ENCODE measurements around the gene STN1.

The STN1 gene

GRCh38 chr10:103893817-103894216 is 24.2 kb downstream of the STN1 start:
- Histone ChIP-seq H3K14ac (ENCODE audit: low read length) (no peak overlapping the region), H3K36me3 (ENCODE audit: control insufficient read depth in 1 of 2, insufficient read depth in 2 of 2, low read length in 2 of 2) (peaks cover 7 to 9% of the 10 kb centered on the region in 2 experiments), H4K91ac (ENCODE audit: low read depth, low read length) (no peak overlapping the region), H3K4me1 (ENCODE audit: control insufficient read depth in 1 of 2, insufficient read depth in 2 of 2, low read length in 2 of 2) (peaks cover 0 to 4% of the 10 kb centered on the region in 2 experiments), H3K18ac (ENCODE audit: low read length) (no peak overlapping the region), H3K9me3 (ENCODE audit: insufficient read depth, low read depth, low read length) (no peaks in the 10 kb centered on the region), H3K9ac (ENCODE audit: low read length) (no peak overlapping the region), H4K12ac (ENCODE audit: low read depth, low read length) (no peak overlapping the region), H2BK5ac (ENCODE audit: low read depth, low read length, poor library complexity) (no peak overlapping the region), H2AFZ (ENCODE audit: insufficient read depth, low read length, poor library complexity) (no peak overlapping the region), H3K23ac (ENCODE audit: low read length) (no peak overlapping the region), H3K4me3 (ENCODE audit: low read depth, low read length) (no peak overlapping the region), H3K27ac (ENCODE audit: low read depth, low read length) (no peak overlapping the region), H2BK12ac (ENCODE audit: low read length) (no peak overlapping the region), H2BK120ac (ENCODE audit: insufficient read depth, low read length, poor library complexity) (no peak overlapping the region), H3K27me3 (ENCODE audit: insufficient read depth, low read length) (no peaks in the 10 kb centered on the region), H4K8ac (ENCODE audit: low read depth, low read length) (no peak overlapping the region), H3K79me2 (ENCODE audit: control insufficient read depth, insufficient read depth, low read length, poor library complexity) (no peaks in the 10 kb centered on the region), H3K79me1 (ENCODE audit: low read length) (no peaks in the 10 kb centered on the region), H3K4me2 (ENCODE audit: low read length) (no peak overlapping the region), H3K4ac (ENCODE audit: low read depth, low read length) (no peak overlapping the region), H2AK5ac (ENCODE audit: low read length) (no peak overlapping the region)
- WGBS (ENCODE audit: extremely low coverage, insufficient coverage, insufficient read length): no CpG with 5 or more reads among the region's 2 CpGs
- no peak for DNase-seq

DNA sequence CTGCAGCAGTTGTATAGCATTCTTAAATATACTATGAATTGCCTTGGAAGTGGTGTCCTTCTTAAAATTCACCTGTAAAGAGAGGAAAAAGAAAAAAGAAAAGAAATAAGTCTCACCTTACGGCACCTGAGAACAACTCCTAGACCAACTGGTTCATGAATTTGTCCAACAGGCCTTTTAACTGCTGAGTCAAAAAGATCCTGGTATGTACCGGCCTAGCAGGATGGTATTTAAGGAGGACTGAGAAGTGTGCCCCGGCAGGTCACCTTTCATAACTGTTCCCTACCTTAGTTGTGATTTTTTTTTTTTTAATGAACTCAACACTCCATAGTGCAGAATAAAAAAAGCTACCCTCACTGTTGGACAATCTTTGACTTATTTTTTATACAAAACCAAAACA is 25.8 kb downstream of the STN1 start:
- H3K4me3 ChIP-seq (ENCODE audit: low read depth, low read length): no peak overlapping the region
- no peak overlapping the region for H2BK5ac ChIP-seq (ENCODE audit: low read depth, low read length, poor library complexity)
- H4K12ac ChIP-seq (ENCODE audit: low read depth, low read length): no peak overlapping the region
- H3K9ac ChIP-seq (ENCODE audit: low read length): no peak overlapping the region
- H3K4me2 ChIP-seq (ENCODE audit: low read length): no peak overlapping the region
- H3K23ac ChIP-seq (ENCODE audit: low read length): no peak overlapping the region
- H3K36me3 ChIP-seq (ENCODE audit: control insufficient read depth in 1 of 2, insufficient read depth in 2 of 2, low read length in 2 of 2): peaks cover 3 to 8% of the 10 kb centered on the region in 2 experiments
- no peaks in the 10 kb centered on the region for H3K79me1 ChIP-seq (ENCODE audit: low read length)
- no CpG with 5 or more reads among the region's 3 CpGs for WGBS (ENCODE audit: extremely low coverage, insufficient coverage, insufficient read length)
- no peaks in the 10 kb centered on the region for H3K79me2 ChIP-seq (ENCODE audit: control insufficient read depth, insufficient read depth, low read length, poor library complexity)
- peak in 1 of 2 donors; percentile 21 for DNase-seq
- H2AK5ac ChIP-seq (ENCODE audit: low read length): no peak overlapping the region
- no peak overlapping the region for H3K14ac ChIP-seq (ENCODE audit: low read length)
- no peak overlapping the region for H3K4ac ChIP-seq (ENCODE audit: low read depth, low read length)
- no peaks in the 10 kb centered on the region for H3K27me3 ChIP-seq (ENCODE audit: insufficient read depth, low read length)
- no peak overlapping the region for H2AFZ ChIP-seq (ENCODE audit: insufficient read depth, low read length, poor library complexity)
- H4K91ac ChIP-seq (ENCODE audit: low read depth, low read length): no peak overlapping the region
- H3K18ac ChIP-seq (ENCODE audit: low read length): no peak overlapping the region
- H3K9me3 ChIP-seq (ENCODE audit: insufficient read depth, low read depth, low read length): no peaks in the 10 kb centered on the region
- no peak overlapping the region for H3K27ac ChIP-seq (ENCODE audit: low read depth, low read length)
- no peak overlapping the region for H4K8ac ChIP-seq (ENCODE audit: low read depth, low read length)
- H2BK12ac ChIP-seq (ENCODE audit: low read length): no peak overlapping the region
- peaks cover 0 to 4% of the 10 kb centered on the region in 2 experiments for H3K4me1 ChIP-seq (ENCODE audit: control insufficient read depth in 1 of 2, insufficient read depth in 2 of 2, low read length in 2 of 2)
- H2BK120ac ChIP-seq (ENCODE audit: insufficient read depth, low read length, poor library complexity): no peak overlapping the region

DNA sequence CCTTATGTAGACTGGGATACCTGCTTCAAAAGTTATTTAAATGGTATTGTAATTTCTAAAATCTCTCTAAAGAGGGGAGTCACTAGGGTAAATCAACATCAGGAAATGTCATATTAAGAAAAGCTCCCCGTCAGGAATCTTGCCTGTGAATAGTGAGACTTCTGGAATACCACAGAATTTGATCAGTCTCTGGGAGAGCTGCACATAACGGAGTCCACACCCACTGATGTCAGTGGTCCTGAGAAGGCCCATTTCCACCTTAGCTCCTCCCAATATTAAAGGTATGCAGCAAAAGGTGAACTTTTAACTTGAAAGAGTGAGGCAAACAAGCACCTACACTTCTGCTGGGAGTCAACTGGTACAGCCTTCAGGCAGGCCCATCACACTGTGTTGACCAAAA is 27.3 kb downstream of the STN1 start:
- no peak for DNase-seq
- Histone ChIP-seq H2AFZ (ENCODE audit: insufficient read depth, low read length, poor library complexity) (no peak overlapping the region), H2BK120ac (ENCODE audit: insufficient read depth, low read length, poor library complexity) (no peak overlapping the region), H4K12ac (ENCODE audit: low read depth, low read length) (no peak overlapping the region), H3K27me3 (ENCODE audit: insufficient read depth, low read length) (no peaks in the 10 kb centered on the region), H2BK12ac (ENCODE audit: low read length) (no peak overlapping the region), H3K4ac (ENCODE audit: low read depth, low read length) (no peak overlapping the region), H3K4me3 (ENCODE audit: low read depth, low read length) (no peak overlapping the region), H4K8ac (ENCODE audit: low read depth, low read length) (no peak overlapping the region), H3K9ac (ENCODE audit: low read length) (no peak overlapping the region), H3K4me2 (ENCODE audit: low read length) (no peak overlapping the region), H2AK5ac (ENCODE audit: low read length) (no peak overlapping the region), H3K14ac (ENCODE audit: low read length) (no peak overlapping the region), H3K9me3 (ENCODE audit: insufficient read depth, low read depth, low read length) (no peaks in the 10 kb centered on the region), H3K18ac (ENCODE audit: low read length) (no peak overlapping the region), H3K79me2 (ENCODE audit: control insufficient read depth, insufficient read depth, low read length, poor library complexity) (no peaks in the 10 kb centered on the region), H3K4me1 (ENCODE audit: control insufficient read depth in 1 of 2, insufficient read depth in 2 of 2, low read length in 2 of 2) (peaks cover 0 to 4% of the 10 kb centered on the region in 2 experiments), H3K23ac (ENCODE audit: low read length) (no peak overlapping the region), H3K79me1 (ENCODE audit: low read length) (no peaks in the 10 kb centered on the region), H3K27ac (ENCODE audit: low read depth, low read length) (peak overlapping the region; percentile 21), H2BK5ac (ENCODE audit: low read depth, low read length, poor library complexity) (no peak overlapping the region), H3K36me3 (ENCODE audit: control insufficient read depth in 1 of 2, insufficient read depth in 2 of 2, low read length in 2 of 2) (peaks cover 2 to 6% of the 10 kb centered on the region in 2 experiments), H4K91ac (ENCODE audit: low read depth, low read length) (no peak overlapping the region)
- WGBS (ENCODE audit: extremely low coverage, insufficient coverage, insufficient read length): no CpG with 5 or more reads among the region's 2 CpGs

DNA sequence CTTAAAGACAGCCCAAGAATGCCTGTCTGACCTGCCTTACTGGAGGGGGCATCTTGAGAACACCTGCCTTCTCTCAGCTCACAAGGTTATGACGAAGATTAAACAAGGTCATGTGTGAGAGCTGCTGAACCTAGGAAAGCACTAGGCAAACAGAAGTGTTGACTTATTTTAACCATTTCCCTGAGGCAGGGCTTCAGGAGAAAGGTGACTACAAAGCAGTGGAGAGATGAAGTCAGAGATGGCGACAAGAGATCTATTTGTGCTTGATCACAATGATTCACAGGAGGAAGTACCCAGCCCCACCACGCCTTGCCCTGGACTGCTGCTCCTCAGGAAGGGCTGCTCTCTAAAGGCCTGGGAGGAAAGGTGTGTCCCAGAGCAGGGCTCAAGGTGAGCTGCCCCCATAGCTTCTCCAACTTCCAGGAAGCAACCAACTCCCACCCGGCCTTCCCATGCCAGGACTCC is 27.8 kb downstream of the STN1 start:
- peaks cover 0 to 4% of the 10 kb centered on the region in 2 experiments for H3K4me1 ChIP-seq (ENCODE audit: control insufficient read depth in 1 of 2, insufficient read depth in 2 of 2, low read length in 2 of 2)
- no peak overlapping the region for H2BK120ac ChIP-seq (ENCODE audit: insufficient read depth, low read length, poor library complexity)
- H2AK5ac ChIP-seq (ENCODE audit: low read length): no peak overlapping the region
- no peak overlapping the region for H4K91ac ChIP-seq (ENCODE audit: low read depth, low read length)
- H3K4ac ChIP-seq (ENCODE audit: low read depth, low read length): no peak overlapping the region
- H3K9ac ChIP-seq (ENCODE audit: low read length): no peak overlapping the region
- no peaks in the 10 kb centered on the region for H3K9me3 ChIP-seq (ENCODE audit: insufficient read depth, low read depth, low read length)
- H3K14ac ChIP-seq (ENCODE audit: low read length): no peak overlapping the region
- H3K23ac ChIP-seq (ENCODE audit: low read length): no peak overlapping the region
- peak; percentile 33 to 44 for DNase-seq
- H3K27me3 ChIP-seq (ENCODE audit: insufficient read depth, low read length): no peaks in the 10 kb centered on the region
- H3K27ac ChIP-seq (ENCODE audit: low read depth, low read length): peak overlapping the region; percentile 21
- no peak overlapping the region for H2BK12ac ChIP-seq (ENCODE audit: low read length)
- H2BK5ac ChIP-seq (ENCODE audit: low read depth, low read length, poor library complexity): no peak overlapping the region
- peaks cover 2 to 5% of the 10 kb centered on the region in 2 experiments for H3K36me3 ChIP-seq (ENCODE audit: control insufficient read depth in 1 of 2, insufficient read depth in 2 of 2, low read length in 2 of 2)
- H4K8ac ChIP-seq (ENCODE audit: low read depth, low read length): no peak overlapping the region
- no peak overlapping the region for H3K4me2 ChIP-seq (ENCODE audit: low read length)
- no peaks in the 10 kb centered on the region for H3K79me2 ChIP-seq (ENCODE audit: control insufficient read depth, insufficient read depth, low read length, poor library complexity)
- H3K4me3 ChIP-seq (ENCODE audit: low read depth, low read length): no peak overlapping the region
- H3K79me1 ChIP-seq (ENCODE audit: low read length): no peaks in the 10 kb centered on the region
- H3K18ac ChIP-seq (ENCODE audit: low read length): no peak overlapping the region
- no CpG with 5 or more reads among the region's 4 CpGs for WGBS (ENCODE audit: extremely low coverage, insufficient coverage, insufficient read length)
- H2AFZ ChIP-seq (ENCODE audit: insufficient read depth, low read length, poor library complexity): no peak overlapping the region
- no peak overlapping the region for H4K12ac ChIP-seq (ENCODE audit: low read depth, low read length)
